Bronchial epithelial cell (primary cell): ENCODE measurements around the gene FRS3. TPM values are rescaled to one million over a fixed set of nuclear protein-coding genes. Genes with fewer than 3 reads are reported as not detected.

Source experiments
- DNase-seq: peaks from one replicate; pipeline ENCODE4 v3.0.0-alpha.2; 2010; ENCODE audit warnings: low read depth
- FAIRE-seq: peaks from 2 replicates; lab custom pipeline; 2011; peaks lifted over from hg19 to GRCh38; lab: Jason Lieb, UNC
- H3K27me3 ChIP-seq: 2 replicates; pipeline ENCODE4 v1.5.1; 2011; ENCODE audit warnings: low read length; ENCODE audit not compliant: control insufficient read depth, insufficient read depth
- H3K36me3 ChIP-seq: 2 replicates; pipeline ENCODE4 v1.5.1; 2011; ENCODE audit warnings: low read length; ENCODE audit not compliant: control insufficient read depth, insufficient read depth
- H3K4me3 ChIP-seq: 2 replicates; pipeline ENCODE4 v1.5.1; 2011; ENCODE audit warnings: mild to moderate bottlenecking, low read depth, low read length, control low read depth
- total RNA-seq: library from RNA; depleted of rRNA; stranded (reverse); fragments of >200 nt; gene quantifications from 2 replicates; pipeline ENCODE4 v1.2.1, GENCODE V29; 2014
- TF ChIP-seq, protein P1 (sequence below): IDR thresholded peaks from 2 replicates; pipeline ENCODE4 v1.5.1; 2011; ENCODE audit warnings: mild to moderate bottlenecking, moderate library complexity, low read length, control low read depth, inconsistent platforms; ENCODE audit not compliant: insufficient read depth, severe bottlenecking

Gene FRS3
- total RNA-seq, 1 donor from 2014 or later, result 0.79 TPM

DNA sequence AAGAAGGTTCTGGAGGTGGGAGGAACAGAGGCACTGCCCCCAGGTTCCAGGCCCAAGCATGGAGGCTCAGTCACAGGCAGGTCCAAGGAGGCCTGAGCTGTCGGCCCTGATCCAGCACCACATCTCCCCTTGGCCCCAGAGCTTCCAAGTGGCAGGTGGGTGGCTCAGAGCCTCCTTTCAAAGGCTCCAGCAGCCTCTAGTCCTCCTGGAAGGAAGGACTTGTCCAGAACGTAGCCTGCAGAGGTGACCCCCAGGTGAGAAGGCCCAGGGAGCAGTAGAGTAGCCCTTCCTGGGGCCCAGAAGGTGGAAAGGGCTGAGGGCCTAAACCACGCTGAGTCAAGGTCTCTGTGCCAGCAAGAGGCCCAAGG lies 52.0 kb downstream of the FRS3 start:
- Histone ChIP-seq H3K36me3 (peaks cover 1% of the 10 kb centered on the region), H3K4me3 (no peak overlapping the region), H3K27me3 (no peaks in the 10 kb centered on the region)
- TF ChIP-seq, protein P1, sequence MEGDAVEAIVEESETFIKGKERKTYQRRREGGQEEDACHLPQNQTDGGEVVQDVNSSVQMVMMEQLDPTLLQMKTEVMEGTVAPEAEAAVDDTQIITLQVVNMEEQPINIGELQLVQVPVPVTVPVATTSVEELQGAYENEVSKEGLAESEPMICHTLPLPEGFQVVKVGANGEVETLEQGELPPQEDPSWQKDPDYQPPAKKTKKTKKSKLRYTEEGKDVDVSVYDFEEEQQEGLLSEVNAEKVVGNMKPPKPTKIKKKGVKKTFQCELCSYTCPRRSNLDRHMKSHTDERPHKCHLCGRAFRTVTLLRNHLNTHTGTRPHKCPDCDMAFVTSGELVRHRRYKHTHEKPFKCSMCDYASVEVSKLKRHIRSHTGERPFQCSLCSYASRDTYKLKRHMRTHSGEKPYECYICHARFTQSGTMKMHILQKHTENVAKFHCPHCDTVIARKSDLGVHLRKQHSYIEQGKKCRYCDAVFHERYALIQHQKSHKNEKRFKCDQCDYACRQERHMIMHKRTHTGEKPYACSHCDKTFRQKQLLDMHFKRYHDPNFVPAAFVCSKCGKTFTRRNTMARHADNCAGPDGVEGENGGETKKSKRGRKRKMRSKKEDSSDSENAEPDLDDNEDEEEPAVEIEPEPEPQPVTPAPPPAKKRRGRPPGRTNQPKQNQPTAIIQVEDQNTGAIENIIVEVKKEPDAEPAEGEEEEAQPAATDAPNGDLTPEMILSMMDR, result no peak
- FAIRE-seq (no peak), DNase-seq (no peak)

DNA sequence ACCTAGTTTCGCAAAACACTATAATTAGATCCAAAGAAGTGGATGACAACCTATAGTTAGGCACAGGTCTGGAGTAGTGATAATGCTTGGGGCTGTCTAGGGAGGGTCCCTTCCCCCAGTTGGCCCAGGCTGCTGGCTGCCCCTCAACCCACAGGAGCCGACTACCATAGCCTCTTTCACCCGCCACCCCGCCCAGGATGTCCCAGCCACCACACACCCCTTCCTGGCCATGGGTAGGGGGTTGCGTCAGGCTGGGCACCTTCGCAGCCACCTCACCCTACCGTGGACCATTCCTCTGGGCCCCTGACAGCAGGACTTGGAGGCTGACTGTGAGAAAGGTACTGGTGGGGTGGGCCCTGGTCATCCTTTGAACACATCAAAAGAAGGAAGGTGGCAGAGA lies 52.8 kb downstream of the FRS3 start:
- DNase-seq (no peak), FAIRE-seq (no peak)
- Histone ChIP-seq H3K4me3 (no peak overlapping the region), H3K27me3 (no peaks in the 10 kb centered on the region), H3K36me3 (peaks cover 1% of the 10 kb centered on the region)
- TF ChIP-seq, protein P1, result no peak

GRCh38 chr6:41724586-41725501 lies 54.9 kb downstream of the FRS3 start:
- TF ChIP-seq, protein P1, result peak; percentile 5
- FAIRE-seq (no peak), DNase-seq (no peak)
- no peaks in the 10 kb centered on the region for H3K36me3 ChIP-seq
- H3K27me3 ChIP-seq, result no peaks in the 10 kb centered on the region
- no peak overlapping the region for H3K4me3 ChIP-seq

DNA sequence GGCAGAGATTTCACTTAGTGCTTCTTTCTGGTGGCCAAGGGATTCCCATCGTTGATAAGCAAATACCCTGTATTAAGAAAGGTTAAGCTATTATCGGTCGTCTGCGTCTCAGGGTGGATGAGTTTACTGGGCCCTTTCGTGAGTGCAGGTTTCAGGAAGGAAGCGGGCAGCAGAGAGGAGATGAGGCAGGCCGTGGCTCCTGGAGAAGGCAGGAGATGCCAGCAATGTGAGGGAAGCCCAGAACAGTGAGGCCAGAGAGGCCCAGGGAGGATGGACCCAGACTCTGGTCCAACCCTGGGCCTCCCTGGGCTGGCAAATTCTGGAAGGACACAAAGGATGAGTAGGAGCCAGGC lies 55.5 kb downstream of the FRS3 start:
- no peaks in the 10 kb centered on the region for H3K36me3 ChIP-seq
- no peak for DNase-seq
- no peak for FAIRE-seq

GRCh38 chr6:41723530-41724227 lies 56.0 kb downstream of the FRS3 start:
- Histone ChIP-seq H3K27me3 (no peaks in the 10 kb centered on the region), H3K4me3 (no peak overlapping the region), H3K36me3 (no peaks in the 10 kb centered on the region)
- TF ChIP-seq, protein P1, result peak; percentile 10
- no peak for FAIRE-seq
- DNase-seq, result peak; percentile 83

More for the DNA sequence above, 55.5 kb downstream of the FRS3 start:
- TF ChIP-seq, protein P1, result no peak
- H3K27me3 ChIP-seq, result no peaks in the 10 kb centered on the region
- H3K4me3 ChIP-seq, result no peak overlapping the region
